IMR-90 (cell line): Measurements from ENCODE around the gene ZNF384. TPM values are rescaled to one million over a fixed set of nuclear protein-coding genes. Genes with fewer than 3 reads are reported as not detected.

Source experiments
- ATAC-seq: fragments of 200-7000 bp; cut with Tn5 transposase; 2 replicates; pipeline ENCODE4 v1.9.1; 2020; ENCODE audit warnings: low read depth, mild to moderate bottlenecking, moderate library complexity
- BruUV-seq: library from RNA; stranded (reverse); fragments of 400-500 nt; replicated peaks from 2 replicates; lab custom pipeline; 2021; lab: Mats Ljungman, UMichigan
- CTCF ChIA-PET: fragments of 300-600 bp; formaldehyde crosslinking; extraction: SDS; loops from one replicate; lab custom pipeline; 2021; ENCODE audit warnings: antibody characterized with exemption; lab: Yijun Ruan, JAX
- POLR2A ChIA-PET: fragments of 300-600 bp; sonication (Branson Sonifier 250); formaldehyde crosslinking; loops from one replicate; lab custom pipeline; 2022; ENCODE audit warnings: antibody characterized with exemption; ENCODE audit not compliant: unreplicated experiment; lab: Charles Lee
- DNase-seq: peaks from one replicate; pipeline ENCODE4 v3.0.0; 2013
- H2AFZ ChIP-seq: replicated peaks from 2 replicates; pipeline ENCODE3; 2013; ENCODE audit warnings: low read length, mild to moderate bottlenecking; ENCODE audit not compliant: poor library complexity
- H2AK5ac ChIP-seq: 2 replicates; pipeline ENCODE4 v1.6.1; 2013; ENCODE audit warnings: low read depth, low read length, inconsistent platforms
- H2AK9ac ChIP-seq: replicated peaks from 2 replicates; pipeline ENCODE3; 2013; ENCODE audit warnings: mild to moderate bottlenecking, low read depth, low read length, moderate library complexity; ENCODE audit not compliant: poor library complexity
- H2BK120ac ChIP-seq: 2 replicates; pipeline ENCODE4 v1.6.1; 2013; ENCODE audit warnings: low read depth, low read length, inconsistent platforms
- H2BK15ac ChIP-seq: 3 replicates; pipeline ENCODE4 v1.6.1; 2013; ENCODE audit warnings: low read depth, low read length, inconsistent platforms
- H2BK20ac ChIP-seq: 2 replicates; pipeline ENCODE4 v1.6.1; 2013; ENCODE audit warnings: low read depth, mild to moderate bottlenecking, inconsistent platforms, low read length, moderate library complexity
- H2BK5ac ChIP-seq: 2 replicates; pipeline ENCODE4 v1.6.1; 2013; ENCODE audit warnings: mild to moderate bottlenecking, low read depth, low read length, inconsistent platforms; ENCODE audit not compliant: poor library complexity, severe bottlenecking
- H3K14ac ChIP-seq: replicated peaks from 2 replicates; pipeline ENCODE4 v1.6.1; 2013; ENCODE audit warnings: low read depth, low read length, inconsistent platforms
- H3K18ac ChIP-seq: 2 replicates; pipeline ENCODE4 v1.6.1; 2013; ENCODE audit warnings: low read depth, low read length, control low read depth
- H3K23ac ChIP-seq: 2 replicates; pipeline ENCODE4 v1.6.1; 2013; ENCODE audit warnings: low read depth, low read length, inconsistent platforms
- H3K27ac ChIP-seq: 2 replicates; pipeline ENCODE4 v1.5.1; 2013; ENCODE audit warnings: mild to moderate bottlenecking, control low read depth, low read length; ENCODE audit not compliant: insufficient read depth
- H3K27me3 ChIP-seq: 2 replicates; pipeline ENCODE4 v1.6.1; 2013; ENCODE audit warnings: low read length; ENCODE audit not compliant: control insufficient read depth, insufficient read depth
- H3K36me3 ChIP-seq: 2 replicates; pipeline ENCODE4 v1.6.1; 2013; ENCODE audit warnings: low read length, mixed read lengths; ENCODE audit not compliant: control insufficient read depth, insufficient read depth
- H3K4ac ChIP-seq: 2 replicates; pipeline ENCODE4 v1.6.1; 2013; ENCODE audit warnings: low read depth, low read length, inconsistent platforms
- H3K4me1 ChIP-seq: 2 replicates; pipeline ENCODE4 v1.6.1; 2013; ENCODE audit warnings: low read length, mixed read lengths; ENCODE audit not compliant: control insufficient read depth, insufficient read depth
- H3K4me2 ChIP-seq: 2 replicates; pipeline ENCODE4 v1.6.1; 2013; ENCODE audit warnings: low read depth, mild to moderate bottlenecking, control low read depth, low read length, moderate library complexity
- H3K4me3 ChIP-seq: 2 replicates; pipeline ENCODE4 v1.5.1; 2013; ENCODE audit warnings: low read depth, mild to moderate bottlenecking, control low read depth, low read length, moderate library complexity; ENCODE audit not compliant: insufficient read depth
- H3K56ac ChIP-seq: 2 replicates; pipeline ENCODE4 v1.6.1; 2013; ENCODE audit warnings: low read length, inconsistent platforms; ENCODE audit not compliant: insufficient read depth; ENCODE audit errors: extremely low read depth
- H3K79me1 ChIP-seq, 2 experiments: 2 replicates each; pipeline ENCODE4 v1.6.1; 2013; ENCODE audit warnings: low read length in 2 of 2, inconsistent platforms in 1 of 2, low read depth in 1 of 2
- H3K9ac ChIP-seq: 2 replicates; pipeline ENCODE4 v1.6.1; 2013; ENCODE audit warnings: low read depth, low read length, control low read depth
- H3K9me1 ChIP-seq: 2 replicates; pipeline ENCODE4 v1.6.1; 2013; ENCODE audit warnings: low read length, inconsistent platforms; ENCODE audit not compliant: insufficient read depth
- H3K9me3 ChIP-seq: 2 replicates; pipeline ENCODE4 v1.6.1; 2013; ENCODE audit warnings: low read length; ENCODE audit not compliant: control insufficient read depth, insufficient read depth
- H4K20me1 ChIP-seq: 2 replicates; pipeline ENCODE4 v1.6.1; 2013; ENCODE audit warnings: low read length, inconsistent platforms; ENCODE audit not compliant: insufficient read depth
- H4K5ac ChIP-seq: 2 replicates; pipeline ENCODE4 v1.6.1; 2013; ENCODE audit warnings: mild to moderate bottlenecking, low read depth, low read length, control low read depth
- H4K8ac ChIP-seq, 2 experiments: 2 replicates each; pipeline ENCODE4 v1.6.1; 2013; ENCODE audit warnings: low read depth in 2 of 2, low read length in 2 of 2, control low read depth in 1 of 2, inconsistent platforms in 1 of 2
- H4K91ac ChIP-seq: 2 replicates; pipeline ENCODE4 v1.6.1; 2013; ENCODE audit warnings: low read depth, low read length, inconsistent platforms; ENCODE audit not compliant: insufficient read depth
- CEBPB ChIP-seq: IDR thresholded peaks from 2 replicates; pipeline ENCODE4 v1.6.1; 2012; ENCODE audit warnings: low read depth, low read length, improper control_type of control experiment
- ELK1 ChIP-seq: fragments of 150-350 bp; IDR thresholded peaks from 2 replicates; pipeline ENCODE4 v1.6.1; 2016; ENCODE audit warnings: low read depth, mild to moderate bottlenecking, low read length, moderate library complexity, borderline replicate concordance
- NFE2L2 ChIP-seq: fragments of 150-350 bp; IDR thresholded peaks from 2 replicates; pipeline ENCODE4 v1.6.1; 2016; ENCODE audit warnings: low read depth, mild to moderate bottlenecking, low read length
- POLR2A ChIP-seq: IDR thresholded peaks from 2 replicates; pipeline ENCODE4 v1.6.1; 2012; ENCODE audit warnings: mild to moderate bottlenecking, low read depth, low read length
- RCOR1 ChIP-seq: IDR thresholded peaks from 2 replicates; pipeline ENCODE4 v1.6.1; 2012; ENCODE audit warnings: mild to moderate bottlenecking, low read length, improper control_type of control experiment; ENCODE audit not compliant: insufficient replicate concordance
- WGBS, 2 experiments: methylation state at CpG; one replicate each; pipeline versions ENCODE4 v1.1.5 to v1.1.7; 2013; ENCODE audit warnings: missing lambda C conversion rate in 2 of 2; ENCODE audit not compliant: insufficient read length in 1 of 2; ENCODE audit errors: extremely low coverage in 2 of 2; 5-methylcytosine and 5-hydroxymethylcytosine counted together
- dilution Hi-C: fragments of 300-500 bp; cut with HindIII; formaldehyde crosslinking; loops from one replicate; pipeline ENCODE4 v1.14.3; 2018; ENCODE audit warnings: low sequenced_read_pairs; ENCODE audit not compliant: unreplicated experiment
- in situ Hi-C: fragments of 300-500 bp; cut with MboI; formaldehyde crosslinking; loops from 3 replicates; pipeline ENCODE4 v1.14.3; 2019; ENCODE audit warnings: low sequenced_read_pairs, inconsistent platforms, mixed read lengths
- intact Hi-C: fragments of 100-400 bp; cut with micrococcal nuclease; formaldehyde crosslinking; loops from 2 replicates; pipeline ENCODE4 v1.10.0; 2022
- polyA plus RNA-seq, 3 experiments: library from polyadenylated mRNA; depleted of rRNA; stranded (reverse); fragments of >200 nt; gene quantifications; 2 replicates each; pipeline ENCODE4 v1.2.3, GENCODE V29; 2012; ENCODE audit warnings: low replicate concordance in 1 of 3
- total RNA-seq: library from RNA; depleted of rRNA; stranded (reverse); fragments of >200 nt; gene quantifications from 2 replicates; pipeline ENCODE4 v1.2.3, GENCODE V29; 2012

The ZNF384 gene
- total and polyA plus RNA-seq, 2 of the 4 experiments (the other 2 are of a cell fraction) = 16.3 to 55.6 TPM

- TF ChIP-seq ELK1 = no peak
Observed at GRCh38 chr12:6632026-6632983, 56.9 kb downstream of the ZNF384 start (continued).

- ChIA-PET POLR2A (no interaction called here), CTCF (no interaction called here)
- Histone ChIP-seq H3K4me2 (no peak overlapping the region), H3K56ac (no peak overlapping the region), H2BK5ac (no peak overlapping the region), H2BK15ac (no peak overlapping the region), H2AK5ac (no peak overlapping the region), H2AK9ac (no peak overlapping the region), H3K4me1 (peaks cover 6% of the 10 kb centered on the region; the same call in 1 of the 2 replicates), H4K5ac (no peak overlapping the region), H4K20me1 (no peaks in the 10 kb centered on the region), H3K36me3 (no peaks in the 10 kb centered on the region), H4K8ac (no peak overlapping the region), H3K4ac (no peak overlapping the region), H3K4me3 (no peak overlapping the region), H3K9me1 (no peaks in the 10 kb centered on the region), H3K9ac (no peak overlapping the region), H3K14ac (no peak overlapping the region), H3K27ac (no peak overlapping the region), H4K91ac (no peak overlapping the region), H3K9me3 (no peaks in the 10 kb centered on the region), H2BK120ac (no peak overlapping the region), H3K18ac (no peak overlapping the region), H2AFZ (peak overlapping the region; percentile 8), H3K79me1 (no peaks in the 10 kb centered on the region), H3K27me3 (0 out of 2 replicates have a peak, but pooled peaks cover 4% of the 10 kb centered on the region), H2BK20ac (no peak overlapping the region), H3K23ac (no peak overlapping the region)
- dilution Hi-C loops (no loop called here), intact Hi-C loops (no loop called here), in situ Hi-C loops (no loop called here)
- BruUV-seq = no TSS peak
- no peak for ATAC-seq
- TF ChIP-seq RCOR1 = no peak
- TF ChIP-seq NFE2L2 = no peak
- TF ChIP-seq POLR2A = no peak
- no peak for TF ChIP-seq CEBPB
- 83% methylated on average over 2 of the region's 3 CpGs; no CpG with 5 or more reads in 1 of the 2 experiments for WGBS, 2 experiments
- no peak for DNase-seq
Observed at GRCh38 chr12:6631549-6631961, 57.6 kb downstream of the ZNF384 start.
